HG03521 (cell line): ENCODE measurements around the gene TPK1.
"Not testable (repeated sequence)": the region's sequence is repeated elsewhere in the genome, so short reads cannot be mapped to it uniquely, and the experiment has no call there.

Experiments used
- ATAC-seq: cut with Tn5 transposase; IDR thresholded peaks from one replicate; pipeline ENCODE4 v1.9.1; 2021; ENCODE audit warnings: mild to moderate bottlenecking, moderate library complexity; ENCODE audit not compliant: unreplicated experiment

Gene TPK1

DNA sequence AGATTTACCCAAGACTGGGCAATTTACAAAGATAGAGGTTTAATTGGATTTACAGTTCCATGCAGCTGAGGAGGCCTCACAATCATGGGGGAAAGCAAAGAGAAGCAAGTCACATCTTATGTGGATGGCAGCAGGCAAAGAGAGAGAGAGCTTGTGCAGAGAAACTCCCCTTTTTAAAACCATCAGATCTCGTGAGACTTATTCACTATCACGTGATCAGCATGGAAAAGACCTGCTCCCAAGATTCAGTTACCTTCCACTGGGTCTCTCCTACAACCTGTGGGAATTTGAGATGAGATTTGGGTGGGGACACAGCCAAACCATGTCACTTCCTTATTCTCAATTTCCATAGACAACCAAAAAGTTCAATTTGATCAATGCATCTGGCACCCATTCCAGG lies 407.4 kb downstream of the TPK1 start:
- no peak for ATAC-seq

DNA sequence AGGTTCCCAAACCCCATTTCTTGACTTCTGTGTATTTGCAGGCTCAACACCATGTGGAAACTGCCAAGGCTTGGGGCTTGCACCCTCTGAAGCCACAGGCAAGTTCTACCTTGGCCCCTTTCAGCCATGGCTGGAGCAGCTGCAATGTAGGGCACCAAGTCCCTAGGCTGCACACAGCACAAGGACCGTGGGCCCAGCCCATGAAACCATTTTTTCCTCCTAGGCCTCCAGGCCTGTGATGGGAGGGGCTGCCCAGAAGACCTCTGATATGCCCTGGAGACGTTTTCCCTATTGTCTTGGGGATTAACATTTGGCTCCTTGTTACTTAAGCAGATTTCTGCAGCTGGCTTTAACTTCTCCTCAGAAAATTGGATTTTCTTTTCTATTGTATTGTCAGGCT lies 408.3 kb downstream of the TPK1 start:
- not testable (repeated sequence) for ATAC-seq

DNA sequence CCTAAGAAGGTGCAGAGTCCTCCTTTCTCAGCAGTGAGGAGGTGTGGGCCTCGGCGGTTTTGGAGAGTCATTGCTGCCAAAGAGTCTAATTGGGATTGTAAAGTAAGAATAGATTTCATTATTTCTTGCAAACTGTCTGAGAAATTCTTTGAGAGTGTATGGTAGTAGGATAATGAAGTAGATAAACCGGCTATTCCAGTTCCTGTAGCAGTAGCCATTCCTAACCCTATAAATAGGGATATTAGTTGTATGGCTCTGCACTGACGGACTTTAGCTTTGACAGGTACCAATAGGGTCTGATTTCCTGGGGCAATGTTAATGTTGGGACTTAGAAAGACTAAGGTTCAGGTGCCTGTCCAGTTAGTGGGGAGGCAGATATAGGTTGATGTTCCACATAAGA lies 416.9 kb downstream of the TPK1 start:
- ATAC-seq = not testable (repeated sequence)

DNA sequence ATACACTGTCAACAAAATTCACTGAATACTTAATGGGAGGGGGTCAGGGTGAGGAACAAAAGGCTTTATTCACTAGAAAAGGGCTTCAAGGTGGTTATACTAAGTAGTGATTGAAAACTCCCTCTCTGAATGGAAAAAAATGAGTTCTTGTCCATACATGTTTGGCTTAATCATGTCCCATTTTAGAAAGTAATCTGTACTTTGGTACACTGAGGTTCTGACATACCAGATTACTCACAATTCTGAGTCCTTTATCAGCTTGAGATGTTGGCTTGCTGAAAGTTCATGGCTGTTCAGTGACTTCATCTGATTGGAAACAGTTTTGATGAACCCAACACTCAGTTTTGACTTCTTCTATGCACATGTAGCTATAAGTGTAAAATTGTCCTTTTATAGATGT lies 419.5 kb downstream of the TPK1 start:
- no peak for ATAC-seq

DNA sequence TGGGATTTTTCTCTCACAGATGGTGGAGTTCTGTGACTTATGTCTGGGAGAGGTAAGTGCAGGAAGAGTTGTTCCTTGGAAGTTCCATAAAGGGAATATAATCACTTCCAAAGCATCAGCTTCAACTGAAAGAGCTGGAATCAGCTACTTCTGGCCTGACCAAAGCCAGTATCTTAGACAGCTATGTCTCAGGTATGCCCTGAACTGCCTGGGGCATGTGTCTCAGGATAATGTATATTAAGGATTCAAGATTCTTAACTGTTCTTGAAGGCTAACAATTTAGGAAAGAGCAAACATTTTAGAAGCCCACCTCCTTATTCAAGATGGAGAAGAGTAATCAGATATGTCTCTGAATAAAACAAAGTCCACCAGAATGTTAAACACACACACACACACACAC lies 420.0 kb downstream of the TPK1 start:
- ATAC-seq = no peak

DNA sequence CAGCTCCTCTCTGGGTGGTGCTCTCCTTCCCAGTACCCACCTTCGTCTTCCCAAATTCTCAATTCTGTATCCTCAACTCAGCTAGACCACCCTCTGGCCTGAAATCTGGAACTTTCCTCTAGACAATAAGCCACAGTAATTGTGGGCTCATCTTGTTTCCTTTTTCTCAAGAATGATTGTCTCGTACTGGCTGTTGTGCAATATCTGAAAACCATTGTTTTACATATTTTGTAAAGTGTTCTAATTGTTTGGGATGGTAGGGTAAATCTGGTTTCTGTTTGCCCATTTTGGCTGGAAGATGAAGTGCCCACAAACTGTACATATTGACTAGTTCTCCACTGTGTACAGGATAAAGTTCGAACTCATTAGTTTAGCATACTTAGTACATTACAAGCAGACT lies 421.0 kb downstream of the TPK1 start:
- ATAC-seq = no peak

DNA sequence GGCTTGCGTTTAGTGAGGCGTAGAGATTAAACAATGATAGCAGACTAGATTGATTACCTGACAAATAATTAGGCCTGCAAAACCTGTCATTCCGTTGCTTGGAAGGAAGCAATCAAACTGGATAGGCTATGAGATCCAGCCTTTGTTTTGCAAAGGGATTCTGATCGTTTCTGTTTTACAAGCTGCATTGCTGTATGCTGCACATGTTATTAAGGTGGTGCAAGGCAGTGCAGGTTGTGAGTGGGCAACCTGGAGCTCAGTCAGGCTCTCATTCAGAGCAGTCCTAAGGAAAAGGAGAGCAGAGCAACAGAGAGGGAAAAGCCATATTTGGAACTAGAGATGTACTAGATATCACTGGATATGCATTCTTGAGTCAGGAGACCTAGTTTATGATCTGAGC lies 425.4 kb downstream of the TPK1 start:
- ATAC-seq = no peak

DNA sequence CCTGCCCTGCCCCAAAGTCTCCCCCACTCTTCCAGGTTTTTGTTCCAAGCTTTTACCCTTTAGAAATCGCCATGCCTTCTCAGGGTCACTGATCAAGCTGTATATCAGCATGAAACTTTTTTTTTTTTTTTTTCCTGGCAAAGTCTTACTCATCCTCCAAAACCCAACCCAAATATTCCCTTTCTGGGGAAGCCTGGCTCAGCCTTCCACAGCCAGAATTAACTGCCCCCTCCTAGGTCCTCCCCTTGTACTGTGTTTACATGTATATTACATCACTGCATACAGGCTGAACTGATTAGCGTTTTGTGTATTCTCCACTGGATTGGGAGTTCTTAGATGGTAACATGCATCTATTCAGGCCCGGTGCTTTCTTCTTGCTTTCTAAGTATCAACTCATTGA lies 427.7 kb downstream of the TPK1 start:
- ATAC-seq = no peak

DNA sequence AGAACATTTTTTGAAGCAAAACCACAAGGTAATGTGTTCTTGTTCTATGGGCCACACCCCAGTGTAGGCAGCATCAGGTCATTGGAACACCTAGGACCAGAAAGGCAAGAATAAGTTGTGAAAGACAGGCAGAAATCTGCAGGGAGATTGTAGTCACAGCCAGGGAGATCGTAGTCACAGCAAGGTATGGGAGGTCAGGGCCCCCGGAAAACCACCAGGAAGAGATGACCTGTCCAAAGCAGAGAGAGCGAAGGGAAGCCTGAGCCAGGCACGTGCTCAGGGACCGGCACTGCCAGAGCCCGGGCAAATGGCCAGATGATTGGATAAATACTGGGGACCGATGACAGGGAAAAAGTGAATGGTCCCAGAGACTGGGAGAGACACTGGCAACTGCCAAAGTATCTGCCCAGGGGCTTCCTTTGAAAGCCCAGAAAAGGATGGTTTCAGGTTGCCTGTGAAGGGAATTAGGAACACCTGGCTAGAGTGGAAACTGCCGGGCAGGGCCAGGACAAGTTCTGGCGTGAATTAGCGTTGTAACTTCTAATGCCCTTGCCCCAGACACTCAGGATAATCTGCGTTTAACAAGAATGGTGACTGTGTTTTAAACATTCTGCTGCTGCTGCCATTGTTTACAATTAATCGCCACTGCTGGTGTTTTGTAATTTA lies 428.5 kb downstream of the TPK1 start:
- ATAC-seq = no peak

DNA sequence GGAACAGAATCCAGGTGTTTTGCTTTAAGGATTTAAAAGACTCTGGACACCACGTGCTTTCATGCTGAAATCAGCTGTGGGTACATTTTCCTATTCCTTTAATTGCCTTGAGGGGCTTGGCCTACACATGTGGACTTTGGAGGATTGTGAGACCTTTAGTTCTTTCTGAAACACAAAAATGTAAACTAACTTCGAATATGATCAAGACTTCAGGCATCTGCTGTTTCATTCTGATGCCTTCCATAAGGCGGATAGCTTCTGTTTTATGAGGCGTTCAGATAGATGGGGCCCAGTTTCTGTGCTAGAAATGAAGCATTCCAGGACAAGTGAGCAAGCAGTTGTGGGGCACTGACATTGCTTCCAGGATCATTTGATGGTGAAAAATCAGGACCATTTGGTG lies 430.9 kb downstream of the TPK1 start:
- no peak for ATAC-seq

DNA sequence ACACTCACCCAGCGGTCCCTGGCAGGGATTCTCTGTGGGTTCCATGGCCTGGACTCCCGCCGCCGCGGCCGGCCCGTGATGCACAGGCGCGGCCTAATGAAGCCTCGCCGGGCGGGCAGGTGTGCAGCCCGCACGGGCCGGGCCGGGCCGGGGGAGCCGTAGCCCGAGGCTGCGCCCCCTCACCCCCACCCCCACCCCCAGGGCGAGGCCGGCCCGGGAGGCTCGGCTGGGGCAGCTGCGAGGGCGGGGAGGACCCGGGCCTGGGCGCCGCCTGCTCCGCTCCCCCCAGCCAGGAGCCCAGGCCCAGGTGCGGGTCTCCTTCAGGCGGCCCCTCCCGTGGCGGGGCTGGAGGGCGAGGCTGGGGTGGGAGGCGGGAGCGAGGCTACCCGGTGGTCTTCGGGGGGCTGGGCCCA lies 432.2 kb downstream of the TPK1 start, which contains the start of gene NOBOX:
TSS of gene NOBOX (minus strand) at position 45 of the 413 bp plus-strand sequence.
- ATAC-seq = no peak

DNA sequence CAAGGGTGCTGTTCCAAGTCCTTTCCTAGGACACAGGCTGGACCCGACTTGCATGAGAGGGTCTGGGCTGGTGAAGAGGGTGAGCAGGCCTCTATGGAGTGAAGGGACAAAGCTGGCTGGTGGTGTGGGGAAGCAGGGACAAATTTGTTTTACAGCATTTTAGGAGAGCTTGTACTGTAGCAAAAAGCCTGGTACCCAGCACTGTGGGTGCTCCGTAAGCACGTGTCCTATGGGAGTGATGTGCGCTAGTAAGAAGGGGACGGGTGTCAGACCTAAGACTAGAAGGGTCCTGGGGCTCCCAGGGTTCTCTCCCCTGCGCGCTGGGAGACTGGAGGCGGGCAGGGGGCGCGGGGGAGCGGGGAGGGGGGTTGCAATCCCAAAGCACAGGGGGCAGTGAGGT lies 432.8 kb downstream of the TPK1 start:
- ATAC-seq = no peak
